ENCODE data around the gene ISCA2.

Gene ISCA2

GRCh38 chr14:74486164-74486563, 7.4 kb upstream of the ISCA2 start:
- DNase-seq, result no peak

DNA sequence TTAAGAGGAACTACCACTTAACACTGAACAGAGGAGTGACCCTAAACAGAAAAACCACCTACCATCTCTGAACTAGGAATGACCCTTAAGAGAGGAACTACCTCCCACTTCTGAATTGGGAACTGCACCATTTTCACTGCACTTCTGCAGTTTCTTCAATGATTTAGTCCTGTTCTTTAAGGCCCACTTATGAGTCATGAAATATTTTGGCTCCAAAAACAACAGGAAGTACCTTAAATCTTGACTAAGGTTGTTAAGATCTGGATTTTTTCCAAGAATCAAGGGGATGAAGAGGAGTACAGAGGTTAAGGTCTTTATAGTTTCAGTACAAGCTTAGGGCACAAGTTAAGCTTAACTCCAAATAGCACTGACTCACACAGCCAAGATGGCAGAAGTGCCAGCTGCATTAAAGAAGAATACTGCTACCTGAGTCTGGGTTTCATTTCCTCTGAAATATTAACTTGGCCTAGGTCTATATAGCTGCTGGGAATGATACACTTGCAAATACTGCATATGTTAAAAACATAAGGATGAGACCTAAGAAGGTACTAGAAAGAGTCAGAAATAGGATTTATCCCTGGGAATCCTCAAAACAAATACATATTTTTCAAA, 4.7 kb upstream of the ISCA2 start:
- DNase-seq, result no peak

- DNase-seq, result no peak
Observed at GRCh38 chr14:74490486-74490885, 3.1 kb upstream of the ISCA2 start.

GRCh38 chr14:74491956-74492775, 1.4 kb upstream of the ISCA2 start:
- DNase-seq, result no peak

GRCh38 chr14:74492776-74493342, 706 bp upstream of the ISCA2 start, which contains the start of gene NPC2:
TSS of gene NPC2 (minus strand) at chr14:74493305. CDS start at chr14:74493274, 31 bp downstream.
- no peak for DNase-seq

GRCh38 chr14:74495356-74495755, 1.8 kb downstream of the ISCA2 start:
- no peak for DNase-seq

DNA sequence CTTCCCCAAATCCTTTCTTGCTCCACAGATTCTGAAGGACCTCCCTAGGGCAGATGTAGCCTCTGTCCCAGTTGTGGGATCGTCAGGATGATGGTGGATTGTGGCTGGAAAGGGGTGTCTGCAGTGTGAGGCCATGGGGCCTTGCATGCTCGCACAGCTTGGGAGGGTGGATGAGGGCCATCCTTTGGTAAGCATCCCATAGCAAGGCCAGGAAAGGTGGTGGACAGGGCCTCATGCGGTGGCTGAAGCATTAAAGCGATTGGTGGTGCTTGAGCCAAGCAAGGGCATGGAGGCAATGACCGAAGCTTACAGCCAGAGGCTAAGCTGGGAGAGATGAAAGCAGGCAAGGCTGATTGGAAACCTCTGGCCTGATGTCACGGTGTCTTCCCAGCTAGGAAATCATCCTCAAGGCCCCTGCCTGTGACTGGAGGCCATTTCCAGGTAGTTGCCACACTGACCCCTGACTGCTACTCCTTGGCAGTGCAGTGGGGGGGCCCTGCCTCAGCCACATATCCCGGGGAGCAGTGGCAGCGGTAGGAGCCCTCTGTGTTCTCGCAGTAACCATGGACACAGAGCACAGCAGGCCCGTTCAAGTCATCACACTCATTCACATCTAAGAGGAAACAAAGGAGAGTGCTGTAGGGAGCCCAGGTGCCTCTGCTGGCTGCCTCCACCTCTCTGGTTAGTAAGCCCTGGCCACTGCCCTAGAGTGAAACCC, 7.0 kb downstream of the ISCA2 start:
- no peak for DNase-seq

- DNase-seq, result peak; percentile 25
Observed at GRCh38 chr14:74501135-74501614, 7.6 kb downstream of the ISCA2 start.

GRCh38 chr14:74501691-74502090, 8.1 kb downstream of the ISCA2 start:
- DNase-seq, result no peak

- DNase-seq, result no peak
Observed at GRCh38 chr14:74502236-74503019, 8.9 kb downstream of the ISCA2 start.

DNA sequence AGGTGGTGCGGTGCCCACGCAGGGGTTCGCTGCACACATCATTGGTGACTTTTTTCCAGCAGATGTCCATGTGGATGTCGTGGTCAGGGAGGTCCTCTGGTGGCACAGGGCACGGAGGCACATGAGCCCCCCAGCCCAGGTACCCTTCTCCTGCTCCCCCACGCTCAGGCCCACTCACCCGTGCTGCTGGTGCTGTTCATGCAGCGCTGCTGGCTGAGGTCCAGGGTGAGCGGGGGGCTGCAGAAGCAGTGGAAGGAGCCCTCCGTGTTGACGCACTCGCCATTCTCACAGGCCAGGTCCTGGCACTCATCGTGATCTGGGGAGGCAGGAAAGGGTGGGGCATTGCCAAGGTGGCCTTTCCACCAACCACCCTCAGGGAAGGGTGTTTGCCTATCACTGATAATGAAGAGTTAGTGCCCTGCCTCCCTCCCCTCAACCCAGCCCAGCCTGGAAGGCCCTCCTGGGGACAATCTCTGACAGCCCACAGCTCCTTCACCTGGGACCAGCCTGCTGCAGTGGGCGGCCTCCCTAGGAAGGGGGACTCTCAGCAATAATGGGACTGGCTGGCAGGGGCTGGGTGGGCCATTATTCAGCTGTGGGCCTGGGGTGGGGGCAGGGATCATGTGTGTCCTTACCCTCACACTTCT, 9.8 kb downstream of the ISCA2 start:
- DNase-seq, result no peak

DNA sequence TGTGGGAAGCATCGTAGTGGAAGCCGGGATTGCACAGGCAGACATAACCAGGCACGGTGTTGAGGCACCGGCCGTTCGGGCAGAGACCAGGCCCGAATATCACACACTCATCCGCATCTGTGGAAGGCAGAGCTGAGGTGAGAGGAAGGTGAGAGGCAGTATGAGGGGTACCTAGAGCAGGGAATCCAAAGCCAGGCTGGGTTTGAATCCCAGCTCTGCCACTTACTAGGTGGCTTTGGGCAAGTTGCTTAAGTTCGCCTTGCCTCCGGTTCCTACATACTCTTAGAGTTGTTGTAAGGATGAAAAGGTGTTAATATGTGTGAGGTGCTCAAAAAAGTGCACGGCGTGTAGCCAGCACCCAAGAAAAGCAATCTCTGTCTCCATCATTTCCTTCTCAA, 10.4 kb downstream of the ISCA2 start:
- DNase-seq, result no peak

GRCh38 chr14:74504412-74504811, 10.8 kb downstream of the ISCA2 start:
- DNase-seq, result no peak

GRCh38 chr14:74504874-74505720, 11.5 kb downstream of the ISCA2 start:
- no peak for DNase-seq

DNA sequence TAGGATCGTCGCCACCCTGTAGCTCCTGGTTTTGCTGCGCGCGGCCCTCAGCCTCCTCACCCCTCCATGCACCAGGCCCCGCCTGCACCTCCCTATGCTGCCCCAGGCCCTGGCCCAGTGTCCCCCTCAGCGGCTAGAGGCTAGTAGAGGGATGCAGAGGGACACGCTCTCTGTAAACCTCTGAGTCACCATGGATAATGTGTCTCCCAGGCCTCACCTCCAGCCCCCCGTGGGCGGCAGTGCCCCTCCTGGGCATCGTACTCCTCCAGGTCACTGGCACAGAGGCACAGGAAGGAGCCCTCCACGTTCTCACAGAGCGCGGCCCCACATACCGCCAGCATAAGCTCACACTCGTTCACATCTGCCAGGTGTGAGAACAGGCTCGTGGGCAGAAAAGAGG, 12.3 kb downstream of the ISCA2 start:
- DNase-seq, result no peak

GRCh38 chr14:74506411-74506851, 12.9 kb downstream of the ISCA2 start:
- DNase-seq, result no peak

DNA sequence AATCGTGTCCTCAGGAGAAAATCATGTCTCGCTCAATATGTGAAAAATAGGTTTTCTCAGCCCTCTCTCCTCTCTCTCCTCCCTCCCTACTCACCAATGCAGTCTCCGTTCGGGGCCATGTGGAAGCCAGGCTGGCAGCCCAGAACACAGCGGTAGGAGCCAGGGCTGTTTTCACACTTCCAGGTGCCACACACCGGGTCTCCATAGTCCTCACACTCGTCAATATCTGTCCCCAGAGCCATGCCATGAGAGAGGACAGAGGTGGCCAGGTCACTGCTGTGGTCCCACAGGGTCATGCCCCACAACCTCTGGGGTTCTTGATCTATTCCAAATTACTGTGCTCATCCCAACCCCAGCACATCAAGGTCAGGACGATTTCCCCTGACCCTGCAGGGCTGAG, 13.5 kb downstream of the ISCA2 start:
- DNase-seq, result no peak

GRCh38 chr14:74507840-74508239, 14.3 kb downstream of the ISCA2 start:
- no peak for DNase-seq

- no peak for DNase-seq
Observed at GRCh38 chr14:74508292-74508731, 14.7 kb downstream of the ISCA2 start.

- DNase-seq, result no peak
Observed at GRCh38 chr14:74508844-74509428, 15.4 kb downstream of the ISCA2 start.
